CD4-positive, alpha-beta T cell (primary cell): ENCODE results near the gene CHRNA7. TPM values are rescaled to one million over a fixed set of nuclear protein-coding genes. Genes with fewer than 3 reads are reported as not detected.
A peak's percentile ranks its signal among the peaks of the same experiment; 100 is the strongest.

Source experiments
- ATAC-seq: fragments of 200-7000 bp; cut with Tn5 transposase; one replicate; pipeline ENCODE4 v1.10.0; 2022; ENCODE audit warnings: mild to moderate bottlenecking; ENCODE audit not compliant: poor library complexity
- CTCF ChIA-PET: fragments of 350-600 bp; sonication (Branson Sonifier 250); formaldehyde crosslinking; loops from one replicate; lab custom pipeline; 2021; ENCODE audit warnings: antibody characterized with exemption, inconsistent platforms; lab: Charles Lee
- POLR2A ChIA-PET: fragments of 350-600 bp; sonication (Branson Sonifier 250); formaldehyde crosslinking; loops from one replicate; lab custom pipeline; 2021; ENCODE audit warnings: antibody characterized with exemption, inconsistent platforms; lab: Charles Lee
- DNase-seq, 14 experiments: peaks; one replicate each; pipeline ENCODE4 v3.0.0-alpha.2; 2013 to 2020; ENCODE audit warnings: mixed read lengths in 2 of 14
- H3K27ac ChIP-seq, 2 donors: one replicate each; pipeline versions ENCODE4 v1.5.1 to v1.7.0; 2013; ENCODE audit warnings: low read length in 2 of 2, low read depth in 1 of 2, mild to moderate bottlenecking in 1 of 2
- H3K27me3 ChIP-seq, 2 experiments: 1 replicate in 1 of 2; 2 replicates in 1 of 2; pipeline versions ENCODE4 v1.6.1 to v1.7.0; 2013; ENCODE audit warnings: low read length in 2 of 2, control low read depth in 1 of 2, mild to moderate bottlenecking in 1 of 2, moderate library complexity in 1 of 2; ENCODE audit not compliant: insufficient read depth in 2 of 2, control insufficient read depth in 1 of 2
- H3K36me3 ChIP-seq: one replicate; pipeline ENCODE4 v1.6.1; 2013; ENCODE audit warnings: low read length, control low read depth; ENCODE audit not compliant: insufficient read depth
- H3K4me1 ChIP-seq: one replicate; pipeline ENCODE4 v1.6.1; 2013; ENCODE audit warnings: low read length, control low read depth; ENCODE audit not compliant: insufficient read depth
- H3K4me3 ChIP-seq: one replicate; pipeline ENCODE4 v1.5.1; 2013; ENCODE audit warnings: mild to moderate bottlenecking, low read length, moderate library complexity
- H3K9me3 ChIP-seq, 2 experiments: 1 replicate in 1 of 2; 2 replicates in 1 of 2; pipeline versions ENCODE4 v1.6.1 to v1.7.0; 2013; ENCODE audit warnings: low read length in 2 of 2, mild to moderate bottlenecking in 2 of 2, control low read depth in 1 of 2, moderate library complexity in 1 of 2; ENCODE audit not compliant: control insufficient read depth in 1 of 2, insufficient read depth in 1 of 2
- H3K27ac Mint-ChIP-seq: one replicate; pipeline ENCODE4 v1.8.0; 2020; ENCODE audit warnings: mixed read lengths
- H3K27me3 Mint-ChIP-seq: one replicate; pipeline ENCODE4 v1.8.0; 2021; ENCODE audit warnings: mixed read lengths
- H3K36me3 Mint-ChIP-seq: one replicate; pipeline ENCODE4 v1.8.0; 2021; ENCODE audit warnings: low read depth, mixed read lengths
- H3K4me1 Mint-ChIP-seq: one replicate; pipeline ENCODE4 v1.8.0; 2021; ENCODE audit warnings: low read depth, mixed read lengths
- H3K4me3 Mint-ChIP-seq: one replicate; pipeline ENCODE4 v1.8.0; 2020; ENCODE audit warnings: mild to moderate bottlenecking, mixed read lengths
- H3K9me3 Mint-ChIP-seq: one replicate; pipeline ENCODE4 v1.8.0; 2020; ENCODE audit warnings: mixed read lengths
- intact Hi-C, 2 experiments: fragments of 100-400 bp; cut with DNase I in 1 of 2; cut with micrococcal nuclease in 1 of 2; formaldehyde crosslinking; loops; one replicate each; pipeline versions ENCODE4 v1.15.1 to v1.9.0; 2023 to 2025; cut with DNase I, micrococcal nuclease
- polyA plus RNA-seq, 2 donors: library from polyadenylated mRNA; unstranded; fragments of 120-200 nt; gene quantifications; one replicate each; pipeline ENCODE4 v1.2.1, GENCODE V29; 2013
- total RNA-seq, 174 experiments: library from RNA in 2 of 174; stranded (reverse) in 2 of 174; gene quantifications; one replicate each; pipeline ENCODE4 v1.2.3 and lab custom pipeline; 2021 to 2026
- TF ChIP-seq, protein P1 (sequence below): fragments of 200-600 bp; IDR thresholded peaks from one replicate; pipeline ENCODE4 v1.8.0; 2022; ENCODE audit warnings: antibody characterized with exemption, mild to moderate bottlenecking

The CHRNA7 gene
- total RNA-seq (not detected), total RNA-seq (lab: John Stamatoyannopoulos, UW) (0 to 0.32 (median 0) reads per million in 172 experiments)
- 0.56 TPM for polyA plus RNA-seq (2013, experiment 1 of 2)
- polyA plus RNA-seq (2013, experiment 2 of 2) = 0.23 TPM

DNA sequence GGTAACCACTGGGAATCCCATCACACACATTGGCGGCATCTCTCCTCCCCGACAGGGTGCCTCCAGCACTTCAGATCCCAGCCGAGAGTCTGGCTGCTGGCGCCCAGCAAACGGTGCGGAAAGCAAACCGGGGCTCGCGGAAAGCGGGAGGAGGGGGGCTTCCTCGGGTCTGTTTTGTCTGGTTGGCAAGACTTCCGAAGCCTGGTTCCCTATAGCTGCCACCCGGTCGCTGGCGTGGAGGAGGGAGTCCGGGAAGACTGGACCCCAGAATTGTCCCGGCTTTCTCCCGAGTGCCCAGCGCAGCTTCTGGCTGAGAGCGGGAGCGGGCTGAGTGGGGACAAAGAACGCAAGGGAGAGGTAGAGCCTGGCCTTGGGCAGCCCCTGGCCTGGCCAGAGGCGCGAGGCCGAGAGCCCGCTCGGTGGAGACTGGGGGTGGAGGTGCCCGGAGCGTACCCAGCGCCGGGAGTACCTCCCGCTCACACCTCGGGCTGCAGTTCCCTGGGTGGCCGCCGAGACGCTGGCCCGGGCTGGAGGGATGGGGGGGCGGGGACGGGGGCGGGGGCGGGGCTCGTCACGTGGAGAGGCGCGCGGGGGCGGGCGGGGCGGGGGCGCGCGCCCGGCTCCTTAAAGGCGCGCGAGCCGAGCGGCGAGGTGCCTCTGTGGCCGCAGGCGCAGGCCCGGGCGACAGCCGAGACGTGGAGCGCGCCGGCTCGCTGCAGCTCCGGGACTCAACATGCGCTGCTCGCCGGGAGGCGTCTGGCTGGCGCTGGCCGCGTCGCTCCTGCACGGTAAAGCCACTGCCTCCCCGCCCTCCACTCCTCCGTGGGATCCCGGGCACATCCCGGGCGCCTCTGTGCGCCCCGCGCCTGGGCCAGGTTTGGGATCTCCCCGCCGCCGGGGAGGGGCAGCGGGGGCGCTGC lies at the start of gene CHRNA7:
Gene CHRNA7 (plus strand): TSS at position 654 of the 920 bp plus-strand sequence. CDS start 80 bp downstream, at position 734.
- no peaks in the 10 kb centered on the region for H3K9me3 Mint-ChIP-seq
- no peaks in the 10 kb centered on the region for H3K36me3 Mint-ChIP-seq
- Histone ChIP-seq H3K36me3 (no peaks in the 10 kb centered on the region), H3K27ac (no peak within 1 kb of the TSS), H3K27me3 (peaks cover 42 to 54% of the 10 kb centered on the region in 2 experiments), H3K4me3 (no peak within 1 kb of the TSS), H3K9me3 (peaks cover 0 to 13% of the 10 kb centered on the region in 2 experiments), H3K4me1 (peaks cover 10% of the 10 kb centered on the region)
- intact Hi-C loops = loop anchor here in 1 of 2 experiments (10.0 kb wide), 1 partner anchor 55 kb away; no protein-coding TSS in a partner anchor
- TF ChIP-seq, protein P1, sequence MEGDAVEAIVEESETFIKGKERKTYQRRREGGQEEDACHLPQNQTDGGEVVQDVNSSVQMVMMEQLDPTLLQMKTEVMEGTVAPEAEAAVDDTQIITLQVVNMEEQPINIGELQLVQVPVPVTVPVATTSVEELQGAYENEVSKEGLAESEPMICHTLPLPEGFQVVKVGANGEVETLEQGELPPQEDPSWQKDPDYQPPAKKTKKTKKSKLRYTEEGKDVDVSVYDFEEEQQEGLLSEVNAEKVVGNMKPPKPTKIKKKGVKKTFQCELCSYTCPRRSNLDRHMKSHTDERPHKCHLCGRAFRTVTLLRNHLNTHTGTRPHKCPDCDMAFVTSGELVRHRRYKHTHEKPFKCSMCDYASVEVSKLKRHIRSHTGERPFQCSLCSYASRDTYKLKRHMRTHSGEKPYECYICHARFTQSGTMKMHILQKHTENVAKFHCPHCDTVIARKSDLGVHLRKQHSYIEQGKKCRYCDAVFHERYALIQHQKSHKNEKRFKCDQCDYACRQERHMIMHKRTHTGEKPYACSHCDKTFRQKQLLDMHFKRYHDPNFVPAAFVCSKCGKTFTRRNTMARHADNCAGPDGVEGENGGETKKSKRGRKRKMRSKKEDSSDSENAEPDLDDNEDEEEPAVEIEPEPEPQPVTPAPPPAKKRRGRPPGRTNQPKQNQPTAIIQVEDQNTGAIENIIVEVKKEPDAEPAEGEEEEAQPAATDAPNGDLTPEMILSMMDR = no peak
- ATAC-seq (peak; percentile 41), DNase-seq (peak in 4 of 14 experiments; percentile 5 to 20 (median 10))
- peak within 1 kb of the TSS; percentile 57 for H3K4me3 Mint-ChIP-seq
- ChIA-PET POLR2A (no interaction called here), CTCF (no interaction called here)
- H3K27ac Mint-ChIP-seq = no peak within 1 kb of the TSS
- peaks cover 8% of the 10 kb centered on the region for H3K4me1 Mint-ChIP-seq
- peaks cover 81% of the 10 kb centered on the region for H3K27me3 Mint-ChIP-seq

DNA sequence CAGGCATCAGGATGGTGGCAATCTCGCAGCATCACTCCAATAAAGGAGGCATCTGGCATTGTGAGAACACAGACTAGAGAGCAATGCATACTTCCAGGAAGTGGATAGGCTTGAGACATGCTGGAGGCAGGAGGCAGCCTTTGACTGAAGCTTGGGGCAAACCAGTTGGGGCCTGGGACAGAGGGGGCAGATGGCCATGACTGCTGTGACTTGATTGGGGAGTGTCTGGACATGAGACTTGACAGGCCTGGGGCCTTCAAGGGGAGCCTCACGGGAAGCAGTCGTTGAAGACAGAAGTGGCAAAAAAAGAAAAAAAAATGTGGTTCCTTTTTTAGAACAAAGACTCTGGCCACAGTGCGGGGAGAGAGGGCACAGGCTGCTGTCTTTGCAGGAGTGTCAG lies 44.7 kb upstream of the CHRNA7 start:
- CTCF ChIA-PET = no interaction called here

DNA sequence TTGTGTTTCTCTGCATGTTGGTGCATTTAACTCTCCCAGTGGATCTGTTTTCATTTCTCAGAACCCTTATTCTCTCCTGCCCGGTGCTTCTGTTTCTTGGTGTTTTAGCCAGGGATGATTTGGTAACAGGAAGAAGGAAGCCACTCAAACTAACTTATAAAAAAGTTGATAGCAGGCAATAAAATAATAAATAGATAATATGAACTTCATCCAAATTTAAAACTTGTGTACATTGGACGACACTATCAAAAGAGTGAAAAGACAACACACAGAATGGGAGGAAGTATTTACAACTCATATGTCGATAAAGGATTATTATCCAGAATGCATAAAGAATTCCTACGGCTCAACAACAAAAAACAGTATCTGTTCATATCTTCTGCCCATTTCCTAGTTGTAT lies 37.3 kb upstream of the CHRNA7 start:
- no peak for ATAC-seq
- CTCF ChIA-PET = no interaction called here
- H3K36me3 Mint-ChIP-seq = no peaks in the 10 kb centered on the region

More for the DNA sequence above, 44.7 kb upstream of the CHRNA7 start:
- no peaks in the 10 kb centered on the region for H3K9me3 Mint-ChIP-seq
- H3K27me3 Mint-ChIP-seq = no peaks in the 10 kb centered on the region
- POLR2A ChIA-PET = no interaction called here
- H3K27me3 ChIP-seq = no peaks in the 10 kb centered on the region
- no peaks in the 10 kb centered on the region for H3K36me3 Mint-ChIP-seq
- no peaks in the 10 kb centered on the region for H3K9me3 ChIP-seq
- no peak overlapping the region for H3K4me3 ChIP-seq
- DNase-seq = no peak
- no peaks in the 10 kb centered on the region for H3K36me3 ChIP-seq
- no peak overlapping the region for H3K4me3 Mint-ChIP-seq
- peaks cover 4% of the 10 kb centered on the region for H3K4me1 ChIP-seq
- intact Hi-C loops = no loop called here
- TF ChIP-seq, protein P1 = no peak
- ATAC-seq = no peak
- no peak overlapping the region for H3K27ac Mint-ChIP-seq
- H3K4me1 Mint-ChIP-seq = peaks cover 7% of the 10 kb centered on the region
- H3K27ac ChIP-seq = no peak overlapping the region

More for the DNA sequence above, 37.3 kb upstream of the CHRNA7 start:
- Mint-ChIP-seq H3K27ac (no peak overlapping the region), H3K9me3 (no peaks in the 10 kb centered on the region), H3K27me3 (peaks cover 15% of the 10 kb centered on the region), H3K4me1 (no peaks in the 10 kb centered on the region), H3K4me3 (no peak overlapping the region)
- H3K4me1 ChIP-seq = no peaks in the 10 kb centered on the region
- no peak overlapping the region for H3K4me3 ChIP-seq
- DNase-seq = no peak
- no peaks in the 10 kb centered on the region for H3K36me3 ChIP-seq
- H3K27ac ChIP-seq = no peak overlapping the region
- peaks cover 0 to 10% of the 10 kb centered on the region in 2 experiments for H3K27me3 ChIP-seq
- intact Hi-C loops = no loop called here
- POLR2A ChIA-PET = interaction anchor here (0.6 kb wide), 1 partner anchor 8 kb away, joined by 4 read pairs; no protein-coding TSS in a partner anchor
- no peaks in the 10 kb centered on the region for H3K9me3 ChIP-seq
- TF ChIP-seq, protein P1 = no peak
